ENCODE data around the gene ARL15. TPM values are rescaled to one million over a fixed set of nuclear protein-coding genes. Genes with fewer than 3 reads are reported as not detected.

ARL15 gene
- total and polyA plus RNA-seq, 2 of the 4 experiments (the other 2 are of a cell fraction) = 7.3 to 19.2 TPM

DNA sequence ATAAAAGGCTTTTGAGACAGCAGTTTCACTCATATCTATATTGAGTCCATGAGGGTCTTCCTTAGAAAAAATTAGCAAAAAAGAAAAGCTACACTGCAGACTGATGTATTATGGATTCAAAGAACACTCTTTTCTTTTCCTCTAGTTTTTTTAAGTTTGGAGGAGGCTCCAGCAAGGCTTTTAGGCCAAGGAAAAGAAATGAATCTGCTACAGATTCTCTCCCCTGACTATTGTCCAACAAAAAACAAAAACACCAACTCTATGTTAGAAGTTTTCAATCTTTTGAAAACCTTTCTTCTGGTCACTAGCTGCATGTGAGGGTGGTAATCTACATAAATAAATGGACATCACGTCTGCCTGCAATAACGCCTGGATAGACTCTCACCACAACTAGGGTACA lies 310.4 kb downstream of the ARL15 start:
- dilution Hi-C loops (cut with HindIII; ENCODE audit: low sequenced_read_pairs, unreplicated experiment) = no loop called here

More for the DNA sequence above, 310.4 kb downstream of the ARL15 start:
- no peak overlapping the region for H4K91ac ChIP-seq (ENCODE audit: insufficient read depth, low read depth, low read length)
- no peak overlapping the region for H3K4ac ChIP-seq (ENCODE audit: low read depth, low read length)
- no peaks in the 10 kb centered on the region; the same call in 1 of the 2 replicates for H3K36me3 ChIP-seq (ENCODE audit: control insufficient read depth, insufficient read depth, low read length)
- no peak overlapping the region for H3K23ac ChIP-seq (ENCODE audit: low read depth, low read length)
- DNase-seq (no peak), ATAC-seq (ENCODE audit: low read depth) (no peak)
- no TSS peak for BruUV-seq (replicated peaks)
- intact Hi-C loops (cut with micrococcal nuclease) (no loop called here), in situ Hi-C loops (cut with MboI; ENCODE audit: low sequenced_read_pairs) (no loop called here)
- H4K20me1 ChIP-seq (ENCODE audit: insufficient read depth, low read length) = no peaks in the 10 kb centered on the region
- TF ChIP-seq RAD21 (IDR thresholded peaks at IDR 0.05; ENCODE audit: low read length) (no peak), RCOR1 (IDR thresholded peaks at IDR 0.05; ENCODE audit: insufficient replicate concordance, low read length) (no peak), CHD1 (IDR thresholded peaks at IDR 0.05; ENCODE audit: low read depth, low read length) (no peak), POLR2A (IDR thresholded peaks at IDR 0.05; ENCODE audit: low read depth, low read length) (no peak), NFE2L2 (IDR thresholded peaks at IDR 0.05; ENCODE audit: low read depth, low read length) (no peak), BHLHE40 (IDR thresholded peaks at IDR 0.05; ENCODE audit: low read depth, low read length) (no peak), SMC3 (IDR thresholded peaks at IDR 0.05; ENCODE audit: low read depth, low read length) (no peak), MXI1 (IDR thresholded peaks at IDR 0.05; ENCODE audit: borderline replicate concordance, low read depth, low read length) (no peak), CEBPB (IDR thresholded peaks at IDR 0.05; ENCODE audit: low read depth, low read length) (no peak), RFX5 (IDR thresholded peaks at IDR 0.05; ENCODE audit: low read depth, low read length) (no peak), MAFK (IDR thresholded peaks at IDR 0.05; ENCODE audit: low read depth, low read length) (no peak)
- no peaks in the 10 kb centered on the region; the same call in 1 of the 2 replicates for H3K4me1 ChIP-seq (ENCODE audit: control insufficient read depth, insufficient read depth, low read length)
- no peaks in the 10 kb centered on the region for H3K9me1 ChIP-seq (ENCODE audit: insufficient read depth, low read length)
- no peak overlapping the region for H2BK20ac ChIP-seq (ENCODE audit: low read depth, low read length)
- H3K14ac ChIP-seq (replicated peaks; ENCODE audit: low read depth, low read length) = no peak overlapping the region
- no peak overlapping the region for H3K4me2 ChIP-seq (ENCODE audit: low read depth, low read length)
- H3K9ac ChIP-seq (ENCODE audit: low read depth, low read length) = no peak overlapping the region
- no peak overlapping the region for H4K8ac ChIP-seq (ENCODE audit: low read depth in 2 of 2, low read length in 2 of 2)
- H3K4me3 ChIP-seq (ENCODE audit: insufficient read depth, low read depth, low read length) = no peak overlapping the region
- no peak overlapping the region for H2AFZ ChIP-seq (replicated peaks; ENCODE audit: low read length, poor library complexity)
- H4K5ac ChIP-seq (ENCODE audit: low read depth, low read length) = no peak overlapping the region
- no peak overlapping the region for H2AK9ac ChIP-seq (replicated peaks; ENCODE audit: low read depth, low read length, poor library complexity)
- ChIA-PET CTCF (no interaction called here), POLR2A (ENCODE audit: unreplicated experiment) (interaction anchor here (0.5 kb wide), 1 partner anchor 760 kb away, joined by 3 read pairs; no protein-coding TSS in a partner anchor)
- no peak overlapping the region for H2BK15ac ChIP-seq (ENCODE audit: low read depth, low read length)
- no peak overlapping the region for H2AK5ac ChIP-seq (ENCODE audit: low read depth, low read length)
- no peak overlapping the region for H2BK5ac ChIP-seq (ENCODE audit: low read depth, low read length, poor library complexity, severe bottlenecking)
- WGBS, 2 experiments (ENCODE audit: extremely low coverage in 2 of 2, insufficient read length in 1 of 2) = no CpG with 5 or more reads among the region's 2 CpGs
- H3K27me3 ChIP-seq (ENCODE audit: control insufficient read depth, insufficient read depth, low read length) = no peaks in the 10 kb centered on the region
- H3K18ac ChIP-seq (ENCODE audit: low read depth, low read length) = no peak overlapping the region
- H3K56ac ChIP-seq (ENCODE audit: extremely low read depth, insufficient read depth, low read length) = no peak overlapping the region
- H2BK120ac ChIP-seq (ENCODE audit: low read depth, low read length) = no peak overlapping the region
- H3K79me1 ChIP-seq (ENCODE audit: low read depth in 1 of 2, low read length in 2 of 2) = no peaks in the 10 kb centered on the region
- H3K27ac ChIP-seq (ENCODE audit: insufficient read depth, low read length) = no peak overlapping the region
- H3K9me3 ChIP-seq (ENCODE audit: control insufficient read depth, insufficient read depth, low read length) = no peaks in the 10 kb centered on the region
